Heart right ventricle (tissue), 16 donors: ENCODE data around the gene BPIFB6. TPM values are rescaled to one million over a fixed set of nuclear protein-coding genes. Genes with fewer than 3 reads are reported as not detected.

ENCODE experiments used
- ATAC-seq, 8 donors: fragments of 200-7000 bp; cut with Tn5 transposase; one replicate each; pipeline ENCODE4 v1.9.1; 2020; ENCODE audit warnings: mild to moderate bottlenecking in 8 of 8, moderate library complexity in 8 of 8, moderate number of reproducible peaks in 1 of 8
- DNase-seq, 2 donors: peaks; one replicate each; pipeline ENCODE4 v3.0.0-alpha.2; 2020
- H3K27ac ChIP-seq, 10 donors: fragments of 200-600 bp; sonication (generic) in 2 of 10; one replicate each; pipeline versions ENCODE4 v1.5.0 to v1.8.0; 2020 to 2022; ENCODE audit warnings: mild to moderate bottlenecking in 3 of 10
- H3K27me3 ChIP-seq, 7 donors: fragments of 200-600 bp; one replicate each; pipeline ENCODE4 v1.8.0; 2021 to 2022; ENCODE audit warnings: mild to moderate bottlenecking in 2 of 7
- H3K36me3 ChIP-seq, 9 donors: fragments of 200-600 bp; sonication (generic) in 1 of 9; one replicate each; pipeline versions ENCODE4 v1.5.0 to v1.8.0; 2020 to 2022; ENCODE audit warnings: mild to moderate bottlenecking in 2 of 9
- H3K4me1 ChIP-seq, 9 donors: fragments of 200-600 bp; sonication (generic) in 1 of 9; one replicate each; pipeline versions ENCODE4 v1.5.0 to v1.8.0; 2020 to 2022; ENCODE audit warnings: mild to moderate bottlenecking in 4 of 9
- H3K4me3 ChIP-seq, 10 donors: fragments of 200-600 bp; sonication (generic) in 2 of 10; one replicate each; pipeline versions ENCODE4 v1.5.0 to v1.8.0; 2020 to 2022; ENCODE audit warnings: mild to moderate bottlenecking in 7 of 10, moderate library complexity in 2 of 10
- H3K9me3 ChIP-seq, 11 donors: fragments of 200-600 bp in 10 of 11; sonication (generic) in 2 of 11; one replicate each; pipeline versions ENCODE4 v1.5.0 to v1.8.0; 2013 to 2022; ENCODE audit warnings: mild to moderate bottlenecking in 2 of 11, control low read depth in 1 of 11, moderate library complexity in 1 of 11
- CTCF ChIP-seq, 9 donors: fragments of 200-600 bp; sonication (generic) in 2 of 9; IDR thresholded peaks; one replicate each; pipeline versions ENCODE4 v1.5.0 to v1.8.0; 2021 to 2022; ENCODE audit warnings: antibody characterized with exemption in 9 of 9, mild to moderate bottlenecking in 5 of 9, moderate library complexity in 1 of 9
- WGBS, 2 donors: extraction: QIAGEN DNeasy Blood & Tissue Kit; methylation state at CpG; one replicate each; pipeline ENCODE4 v1.1.7; 2013; ENCODE audit warnings: inconsistent platforms in 1 of 2; 5-methylcytosine and 5-hydroxymethylcytosine counted together
- intact Hi-C, 10 donors: fragments of 100-400 bp; cut with DNase I; formaldehyde crosslinking; loops; one replicate each; pipeline versions ENCODE4 v1.11.1 to v1.14.2; 2022
- polyA plus RNA-seq, 2 donors: library from polyadenylated mRNA; stranded (reverse); fragments of 200-250 nt; gene quantifications; one replicate each; pipeline ENCODE4 v1.2.3, GENCODE V29; 2013
- total RNA-seq, 10 donors: library from RNA; stranded (reverse); fragmentation: NEBNext Ultra II Directional in 3 of 10; extraction: Animal tissue kit (Norgen Biotek cat#: 25700) in 3 of 10; gene quantifications; one replicate each; pipeline versions ENCODE4 v1.2.1 to v1.2.4, GENCODE V29; 2021 to 2023
- donor health status: Arrhythmogenic right ventricular cardiomyopathy.
- donor health status: ischemic (EF 13 %, LVEDD 7.1; RV severe dilation, severe dysfunction).
- donor health status: healthy with polysubstance abuse.
- donor health status: DM: no; HTN: yes; CAD: no.
- donor health status: DM: no; HTN: no; CAD: no.
- donor health status: ischemic (EF 25% LVEDD 6.9; RV normal size, moderate dysfunction).
- donor health status: ischemic (EF 25% LVEDD 5.7; RV mildly dilated, moderate dysfunction).
- donor health status: healthy.
- donor health status: DM: yes; HTN: yes; CAD: no.
- donor health status: Ischemic cardiomyopathy.
- donor health status: ischemic (EF 35%, LVEDD 5.7; RV mildly dilated, moderate dysfunction).
- donor health status: nonischemic (EF 11% LVEDD 7.7; RV severe dilation, severe dysfunction).
- donor health status: DM: yes; HTN: yes; CAD: no.
- donor health status: PGD.
- donor health status: ischemic (EF 29% LVEDD 5.4; RV normal size, mild dysfunction).
- donor health status: nonischemic (EF 23%, LVEDD 6.1; RV moderate dilation, normal function).

The BPIFB6 gene
- total and polyA plus RNA-seq, 12 donors, result not detected

DNA sequence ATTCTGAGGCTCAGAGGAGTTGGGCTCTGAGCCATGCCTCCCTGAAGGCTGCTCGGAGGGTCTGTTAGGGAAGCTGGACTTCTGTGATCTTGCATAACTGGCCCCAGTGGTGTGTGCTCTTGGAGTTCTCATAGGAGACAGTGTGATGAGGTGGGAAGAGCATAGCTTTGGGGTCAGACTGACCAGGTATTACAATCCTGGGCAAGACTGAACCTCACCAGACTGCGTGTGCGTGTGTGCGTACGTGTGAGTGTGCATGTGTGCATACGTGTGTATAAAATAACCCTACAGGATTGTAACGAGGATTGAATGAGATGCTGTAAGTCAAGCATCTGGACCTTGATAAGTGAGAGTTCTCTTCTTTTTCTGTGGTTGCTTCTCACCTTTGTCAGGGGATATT, 13.9 kb upstream of the BPIFB6 start:
- H3K27ac ChIP-seq, result no peak overlapping the region
- DNase-seq, result no peak
- no peak for ATAC-seq
- no peak for TF ChIP-seq CTCF (IDR thresholded peaks at IDR 0.05)
- 74 to 88% methylated on average over 7 of the region's 7 CpGs for WGBS, 2 donors
- peaks cover 0 to 30% (median 18%) of the 10 kb centered on the region in 7 donors for H3K27me3 ChIP-seq
- no peaks in the 10 kb centered on the region for H3K4me1 ChIP-seq
- H3K4me3 ChIP-seq, result no peak overlapping the region
- no peaks in the 10 kb centered on the region for H3K36me3 ChIP-seq
- no peaks in the 10 kb centered on the region for H3K9me3 ChIP-seq
- intact Hi-C loops, result no loop called here

DNA sequence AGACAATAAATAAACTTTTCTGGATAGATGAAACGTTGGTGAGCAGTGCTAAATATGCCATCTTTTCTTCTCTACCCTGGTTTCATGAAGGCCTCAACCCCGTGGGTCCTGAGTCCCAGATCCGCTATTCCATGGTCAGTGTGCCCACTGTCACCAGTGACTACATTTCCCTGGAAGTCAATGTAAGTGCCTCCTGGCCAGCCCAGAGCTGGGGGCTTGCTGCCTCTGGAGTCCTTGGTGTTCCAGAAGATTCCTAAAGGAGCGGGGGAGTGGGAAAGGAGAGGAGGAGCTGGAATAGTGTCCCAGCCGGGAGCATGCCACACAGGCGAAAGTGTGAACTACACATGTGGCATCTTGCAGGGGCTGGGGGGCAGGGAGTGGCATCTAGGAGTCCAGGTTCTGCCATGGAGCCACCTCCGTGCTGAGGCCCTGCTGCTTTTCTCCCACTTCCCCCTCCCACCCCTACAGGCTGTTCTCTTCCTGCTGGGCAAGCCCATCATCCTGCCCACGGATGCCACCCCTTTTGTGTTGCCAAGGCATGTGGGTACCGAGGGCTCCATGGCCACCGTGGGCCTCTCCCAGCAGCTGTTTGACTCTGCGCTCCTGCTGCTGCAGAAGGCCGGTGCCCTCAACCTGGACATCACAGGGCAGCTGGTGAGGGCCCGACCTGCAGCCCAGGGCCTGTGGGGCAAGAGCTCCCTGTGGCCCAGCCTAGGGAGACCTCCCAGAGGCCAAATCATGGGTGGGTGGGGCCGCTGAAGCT, 13.1 kb upstream of the BPIFB6 start:
- Histone ChIP-seq H3K36me3 (no peaks in the 10 kb centered on the region), H3K9me3 (no peaks in the 10 kb centered on the region), H3K27ac (no peak overlapping the region), H3K27me3 (peaks cover 0 to 26% (median 12%) of the 10 kb centered on the region in 7 donors), H3K4me1 (no peaks in the 10 kb centered on the region), H3K4me3 (no peak overlapping the region)
- 65 to 76% methylated on average over 14 of the region's 14 CpGs for WGBS, 2 donors
- DNase-seq (no peak), ATAC-seq (no peak)
- intact Hi-C loops, result no loop called here
- no peak for TF ChIP-seq CTCF (IDR thresholded peaks at IDR 0.05)

- no peak overlapping the region for H3K4me3 ChIP-seq
- WGBS, 2 donors, result 88 to 90% methylated on average over 23 of the region's 23 CpGs
- H3K9me3 ChIP-seq, result no peaks in the 10 kb centered on the region
- H3K4me1 ChIP-seq, result no peaks in the 10 kb centered on the region
- peaks cover 0 to 15% (median 3%) of the 10 kb centered on the region in 7 donors for H3K27me3 ChIP-seq
- no peak overlapping the region for H3K27ac ChIP-seq
- no peak for DNase-seq
- no peaks in the 10 kb centered on the region for H3K36me3 ChIP-seq
- TF ChIP-seq CTCF (IDR thresholded peaks at IDR 0.05), result no peak
- intact Hi-C loops, result no loop called here
- peak in 1 of 8 donors; percentile 29 for ATAC-seq
Measured at GRCh38 chr20:33019465-33020277, 11.8 kb upstream of the BPIFB6 start.

DNA sequence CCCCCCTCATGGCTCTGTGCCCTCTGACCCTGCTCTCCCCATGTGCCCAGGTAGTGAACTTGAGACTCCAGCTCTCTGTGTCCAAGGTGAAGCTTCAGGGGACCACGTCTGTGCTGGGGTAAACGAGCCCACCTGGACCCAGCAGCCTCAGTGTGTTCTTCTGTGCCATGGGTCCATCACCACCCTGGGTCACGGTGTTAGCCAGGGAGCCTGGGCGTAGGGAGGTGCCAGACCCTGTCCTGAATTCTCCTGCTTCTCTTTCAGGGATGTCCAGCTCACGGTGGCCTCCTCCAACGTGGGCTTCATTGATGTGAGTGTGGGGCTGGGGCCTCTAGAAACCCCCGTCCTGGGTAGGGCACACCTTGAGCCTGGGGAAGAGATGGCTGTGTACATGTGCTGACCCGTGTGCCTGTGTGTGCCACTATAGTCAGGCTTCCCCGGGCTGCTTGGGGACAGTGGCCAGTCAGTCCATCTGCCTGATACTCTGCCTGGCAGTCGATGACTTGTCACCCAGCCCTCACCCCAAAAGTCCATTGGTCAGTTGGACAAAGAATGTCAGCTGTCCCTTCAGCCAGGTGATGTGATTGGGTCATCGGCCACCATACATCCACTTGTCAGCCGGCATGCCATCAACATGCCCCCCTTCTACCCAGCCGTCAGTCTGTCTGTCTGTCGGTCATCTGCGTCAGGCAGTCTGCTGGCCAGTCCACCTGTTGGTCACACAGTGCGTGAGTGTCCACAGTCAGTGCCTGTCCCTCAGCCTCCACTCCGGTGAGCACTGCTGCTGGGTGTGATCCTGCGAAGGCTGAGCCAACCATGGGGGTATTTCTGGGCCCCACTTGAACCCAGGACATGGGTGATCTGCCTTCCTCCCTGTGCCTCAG, 10.9 kb upstream of the BPIFB6 start:
- intact Hi-C loops, result no loop called here

More for the DNA sequence above, 10.9 kb upstream of the BPIFB6 start:
- no peak for TF ChIP-seq CTCF (IDR thresholded peaks at IDR 0.05)
- no peak for DNase-seq
- H3K27me3 ChIP-seq, result peaks cover 0 to 11% (median 0%) of the 10 kb centered on the region in 7 donors
- no peaks in the 10 kb centered on the region for H3K9me3 ChIP-seq
- no peaks in the 10 kb centered on the region for H3K4me1 ChIP-seq
- no peaks in the 10 kb centered on the region for H3K36me3 ChIP-seq
- ATAC-seq, result peak in 1 of 8 donors; percentile 18
- H3K27ac ChIP-seq, result no peak overlapping the region
- 88 to 90% methylated on average over 18 of the region's 18 CpGs for WGBS, 2 donors
- H3K4me3 ChIP-seq, result no peak overlapping the region
